Lower leg skin (tissue), 3 donors: ENCODE measurements around the gene FMNL2.

Source experiments
- CTCF ChIP-seq, 3 donors: fragments of 450-650 bp; IDR thresholded peaks; one replicate each; pipeline ENCODE4 v1.5.1; 2016; ENCODE audit warnings: antibody characterized with exemption in 3 of 3, mild to moderate bottlenecking in 3 of 3, moderate library complexity in 2 of 3
- POLR2A ChIP-seq, 2 donors: fragments of 450-650 bp; IDR thresholded peaks; one replicate each; pipeline ENCODE4 v1.6.1; 2016 to 2017; ENCODE audit warnings: antibody characterized with exemption in 2 of 2, mild to moderate bottlenecking in 1 of 2, moderate library complexity in 1 of 2

- no peak for TF ChIP-seq CTCF (IDR thresholded peaks at IDR 0.05)
- TF ChIP-seq POLR2A (IDR thresholded peaks at IDR 0.05): no peak
Measured at GRCh38 chr2:152529420-152530115, 194.6 kb downstream of the FMNL2 start.
